PC-3 (cell line): ENCODE results near the gene APOM. TPM values are rescaled to one million over a fixed set of nuclear protein-coding genes. Genes with fewer than 3 reads are reported as not detected.

Experiments used
- ATAC-seq: fragments of 200-7000 bp; cut with Tn5 transposase; 2 replicates; pipeline ENCODE4 v1.9.1; 2020; ENCODE audit warnings: mild to moderate bottlenecking, moderate library complexity
- BruUV-seq: library from RNA; stranded (reverse); fragments of 400-500 nt; replicated peaks from 2 replicates; lab custom pipeline; 2021; lab: Mats Ljungman, UMichigan
- CTCF ChIA-PET: fragments of 300-600 bp; sonication (Branson Sonifier 250); formaldehyde crosslinking; loops from one replicate; lab custom pipeline; 2022; ENCODE audit warnings: antibody characterized with exemption; lab: Charles Lee
- POLR2A ChIA-PET: fragments of 300-600 bp; sonication (Branson Sonifier 250); formaldehyde crosslinking; loops from one replicate; lab custom pipeline; 2022; ENCODE audit warnings: antibody characterized with exemption; ENCODE audit not compliant: unreplicated experiment; lab: Charles Lee
- DNase-seq: peaks from one replicate; pipeline ENCODE4 v3.0.0-alpha.2; 2015
- H2AFZ ChIP-seq: fragments of 300-600 bp; sonication (generic); 2 replicates; pipeline ENCODE4 v1.6.0; 2016; ENCODE audit warnings: antibody characterized with exemption, low read length
- H3F3A ChIP-seq: fragments of 300-600 bp; sonication (generic); one replicate; pipeline ENCODE4 v1.6.0; 2017; ENCODE audit warnings: antibody characterized with exemption, low read length, control low read depth, mild to moderate bottlenecking; ENCODE audit not compliant: unreplicated experiment
- H3K27ac ChIP-seq: fragments of 300-600 bp; sonication (generic); 2 replicates; pipeline ENCODE4 v1.5.1; 2016; ENCODE audit warnings: mild to moderate bottlenecking, low read length
- H3K27me3 ChIP-seq: fragments of 300-600 bp; sonication (generic); 2 replicates; pipeline ENCODE4 v1.6.1; 2016; ENCODE audit warnings: low read length, mixed read lengths
- H3K36me3 ChIP-seq: fragments of 300-600 bp; sonication (generic); 2 replicates; pipeline ENCODE4 v1.6.1; 2016; ENCODE audit warnings: low read depth, mixed run types, low read length, mixed read lengths
- H3K4me1 ChIP-seq: fragments of 300-600 bp; sonication (generic); 2 replicates; pipeline ENCODE4 v1.5.1; 2016; ENCODE audit warnings: low read length; ENCODE audit not compliant: insufficient read depth
- H3K4me2 ChIP-seq: fragments of 300-600 bp; sonication (generic); 2 replicates; pipeline ENCODE4 v1.6.0; 2016; ENCODE audit warnings: low read length
- H3K4me3 ChIP-seq: fragments of 300-600 bp; sonication (generic); 2 replicates; pipeline ENCODE4 v1.5.1; 2016; ENCODE audit warnings: mild to moderate bottlenecking, low read length, mixed read lengths
- H3K79me2 ChIP-seq: fragments of 300-600 bp; sonication (generic); 2 replicates; pipeline ENCODE4 v1.6.1; 2017; ENCODE audit warnings: low read length, mixed read lengths
- H3K9ac ChIP-seq: fragments of 300-600 bp; sonication (generic); 2 replicates; pipeline ENCODE4 v1.6.0; 2016; ENCODE audit warnings: mild to moderate bottlenecking, low read length
- H3K9me2 ChIP-seq: fragments of 300-600 bp; sonication (generic); replicated peaks from 2 replicates; pipeline ENCODE4 v1.6.1; 2016; ENCODE audit warnings: mixed run types, low read length, mixed read lengths
- H3K9me3 ChIP-seq: fragments of 300-600 bp; sonication (generic); 2 replicates; pipeline ENCODE4 v1.6.1; 2016; ENCODE audit warnings: low read length, mixed read lengths
- H4K20me1 ChIP-seq: fragments of 300-600 bp; sonication (generic); 2 replicates; pipeline ENCODE4 v1.6.1; 2016; ENCODE audit warnings: low read length, mixed read lengths
- CTCF ChIP-seq: fragments of 300-600 bp; sonication (generic); conservative IDR thresholded peaks from 2 replicates; pipeline ENCODE4 v1.5.1; 2017; ENCODE audit warnings: antibody characterized with exemption, low read depth, mild to moderate bottlenecking, low read length
- EZH2 ChIP-seq: fragments of 300-600 bp; sonication (generic); IDR thresholded peaks from one replicate; pipeline ENCODE4 v1.6.1; 2017; ENCODE audit warnings: antibody characterized with exemption, mild to moderate bottlenecking, low read length; ENCODE audit not compliant: unreplicated experiment
- EZH2phosphoT487 ChIP-seq: fragments of 300-600 bp; sonication (generic); IDR thresholded peaks from 2 replicates; pipeline ENCODE4 v1.6.1; 2018; ENCODE audit warnings: mild to moderate bottlenecking, antibody characterized with exemption, low read length, borderline replicate concordance
- intact Hi-C: fragments of 100-400 bp; cut with micrococcal nuclease; formaldehyde crosslinking; loops from 2 replicates; pipeline ENCODE4 v1.9.0; 2023
- total RNA-seq: library from RNA; depleted of rRNA; stranded (reverse); fragments of >200 nt; gene quantifications from 2 replicates; pipeline ENCODE4 v1.2.3, GENCODE V29; 2014

The APOM gene
- total RNA-seq, 1 experiment from 2014 or later = 2.2 TPM

GRCh38 chr6:31634969-31635575 lies 20.6 kb upstream of the APOM start:
- ATAC-seq (no peak), DNase-seq (no peak)
- ChIA-PET POLR2A (no interaction called here), CTCF (no interaction called here)
- no peaks in the 10 kb centered on the region for H3K4me1 ChIP-seq
- peaks cover 14% of the 10 kb centered on the region for H3F3A ChIP-seq
- H3K79me2 ChIP-seq = no peaks in the 10 kb centered on the region
- no peaks in the 10 kb centered on the region for H3K9me2 ChIP-seq
- intact Hi-C loops = no loop called here
- no peak overlapping the region for H3K27ac ChIP-seq
- H3K9ac ChIP-seq = no peak overlapping the region
- no peak overlapping the region for H2AFZ ChIP-seq
- H3K36me3 ChIP-seq = peaks cover 76% of the 10 kb centered on the region
- no peak overlapping the region for H3K4me3 ChIP-seq
- BruUV-seq = no TSS peak
- H3K9me3 ChIP-seq = no peaks in the 10 kb centered on the region
- H4K20me1 ChIP-seq = peaks cover 3% of the 10 kb centered on the region; the same call in 1 of the 2 replicates
- H3K4me2 ChIP-seq = no peak overlapping the region
- no peak for TF ChIP-seq CTCF
- no peak for TF ChIP-seq EZH2
- no peak for TF ChIP-seq EZH2phosphoT487
- no peaks in the 10 kb centered on the region for H3K27me3 ChIP-seq

GRCh38 chr6:31636698-31637596 lies 18.7 kb upstream of the APOM start:
- no TSS peak for BruUV-seq
- peaks cover 14% of the 10 kb centered on the region for H3F3A ChIP-seq
- no peaks in the 10 kb centered on the region for H3K9me3 ChIP-seq
- ChIA-PET CTCF (no interaction called here), POLR2A (interaction anchor here (0.8 kb wide), 1 partner anchor 15 kb away, joined by 6 read pairs; no protein-coding TSS in a partner anchor)
- intact Hi-C loops = no loop called here
- H3K9ac ChIP-seq = no peak overlapping the region
- no peak overlapping the region for H3K4me2 ChIP-seq
- H4K20me1 ChIP-seq = peaks cover 3% of the 10 kb centered on the region; the same call in 1 of the 2 replicates
- no peaks in the 10 kb centered on the region for H3K9me2 ChIP-seq
- DNase-seq = no peak
- no peak overlapping the region for H3K4me3 ChIP-seq
- no peak overlapping the region for H2AFZ ChIP-seq
- no peaks in the 10 kb centered on the region for H3K4me1 ChIP-seq
- no peaks in the 10 kb centered on the region for H3K27me3 ChIP-seq
- TF ChIP-seq EZH2 (no peak), CTCF (no peak), EZH2phosphoT487 (no peak)
- peak; percentile 10; the same call in 1 of the 2 replicates for ATAC-seq
- H3K36me3 ChIP-seq = peaks cover 68% of the 10 kb centered on the region
- H3K27ac ChIP-seq = no peak overlapping the region
- no peaks in the 10 kb centered on the region for H3K79me2 ChIP-seq
